Natural killer cell (primary cell): ENCODE data around the gene FOXF1. TPM values are rescaled to one million over a fixed set of nuclear protein-coding genes. Genes with fewer than 3 reads are reported as not detected.

Experiments
- ATAC-seq, 3 donors: fragments of 150-1000 bp in 2 of 3; fragments of 200-7000 bp in 1 of 3; cut with Tn5 transposase; 1 replicate in 1 of 3; 2 replicates in 2 of 3; pipeline ENCODE4 v1.10.0; 2021; ENCODE audit warnings: mild to moderate bottlenecking in 2 of 3, moderate library complexity in 2 of 3
- DNase-seq, 2 donors: peaks; one replicate each; pipeline versions ENCODE4 v3.0.0 to v3.0.0-alpha.2; 2013 to 2021; ENCODE audit warnings: mixed read lengths in 1 of 2
- H3K27ac ChIP-seq: one replicate; pipeline ENCODE4 v1.5.1; 2013; ENCODE audit warnings: mild to moderate bottlenecking, low read length
- H3K27me3 ChIP-seq: one replicate; pipeline ENCODE4 v1.6.1; 2013; ENCODE audit warnings: low read length; ENCODE audit not compliant: control insufficient read depth, insufficient read depth
- H3K36me3 ChIP-seq: one replicate; pipeline ENCODE4 v1.6.1; 2013; ENCODE audit warnings: low read length; ENCODE audit not compliant: control insufficient read depth, insufficient read depth
- H3K4me1 ChIP-seq: one replicate; pipeline ENCODE4 v1.6.1; 2013; ENCODE audit warnings: low read length; ENCODE audit not compliant: control insufficient read depth, insufficient read depth
- H3K4me3 ChIP-seq: one replicate; pipeline ENCODE4 v1.5.1; 2013; ENCODE audit warnings: low read length
- H3K9me3 ChIP-seq: one replicate; pipeline ENCODE4 v1.6.1; 2013; ENCODE audit warnings: low read length; ENCODE audit not compliant: control insufficient read depth, insufficient read depth
- H3K27ac Mint-ChIP-seq, 2 donors: one replicate each; pipeline ENCODE4 v1.8.0; 2022; ENCODE audit warnings: mild to moderate bottlenecking in 2 of 2, mixed read lengths in 2 of 2, moderate library complexity in 1 of 2
- H3K27me3 Mint-ChIP-seq, 2 donors: one replicate each; pipeline ENCODE4 v1.8.0; 2022; ENCODE audit warnings: low read depth in 2 of 2, mixed read lengths in 2 of 2
- H3K36me3 Mint-ChIP-seq: one replicate; pipeline ENCODE4 v1.8.0; 2022; ENCODE audit warnings: mixed read lengths
- H3K4me1 Mint-ChIP-seq, 2 donors: one replicate each; pipeline ENCODE4 v1.8.0; 2022; ENCODE audit warnings: mixed read lengths in 2 of 2
- H3K4me3 Mint-ChIP-seq: one replicate; pipeline ENCODE4 v1.8.0; 2022; ENCODE audit warnings: mild to moderate bottlenecking, moderate library complexity, mixed read lengths
- H3K9me3 Mint-ChIP-seq, 2 donors: one replicate each; pipeline ENCODE4 v1.8.0; 2022; ENCODE audit warnings: mixed read lengths in 2 of 2
- WGBS: methylation state at CpG from one replicate; pipeline ENCODE4 v1.1.7; 2013; ENCODE audit warnings: missing lambda C conversion rate; ENCODE audit not compliant: insufficient coverage; 5-methylcytosine and 5-hydroxymethylcytosine counted together
- intact Hi-C: fragments of 100-400 bp; cut with micrococcal nuclease; formaldehyde crosslinking; loops from one replicate; pipeline ENCODE4 v1.14.2; 2022
- total RNA-seq, 4 donors: library from RNA; stranded (reverse); fragments of 120-200 nt in 1 of 4; gene quantifications; one replicate each; pipeline versions ENCODE4 v1.2.3 to v1.2.4, GENCODE V29; 2013 to 2022
- TF ChIP-seq, protein P1 (sequence below): fragments of 200-600 bp; IDR thresholded peaks from one replicate; pipeline ENCODE4 v1.8.0; 2022; ENCODE audit warnings: antibody characterized with exemption

FOXF1 gene
- total RNA-seq, 3 donors from 2014 or later (not counting 1 experiment from before 2014, with no cell fraction given), result not detected

DNA sequence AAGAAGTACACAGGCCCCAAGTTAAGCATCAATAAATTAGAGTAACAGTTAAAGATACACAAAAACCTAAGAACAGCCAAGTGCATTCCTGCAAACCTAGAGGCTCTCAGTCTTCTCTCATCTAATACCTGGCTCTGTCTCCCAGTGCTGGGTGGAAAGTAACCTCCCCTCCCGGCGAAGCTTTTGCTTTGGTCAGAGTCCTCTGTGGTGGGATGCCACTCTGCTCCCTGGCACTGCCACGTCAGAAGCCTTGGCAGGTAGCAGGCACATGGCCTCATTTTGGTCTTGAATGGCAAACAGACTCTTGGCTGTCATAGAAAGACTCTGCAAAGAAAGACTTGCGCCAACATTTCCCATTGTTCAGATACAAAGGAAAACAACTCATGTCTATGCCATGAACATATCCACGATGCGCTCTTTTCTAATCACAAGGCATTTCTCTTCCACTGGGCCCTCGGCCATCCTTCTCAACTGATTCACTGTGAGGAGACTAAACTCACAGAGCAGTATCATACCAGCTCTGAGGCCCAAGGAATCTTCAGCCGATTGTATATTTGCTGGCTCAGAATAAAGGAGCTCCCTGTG, 23.5 kb downstream of the FOXF1 start:
- no peak overlapping the region for H3K4me3 Mint-ChIP-seq
- no peaks in the 10 kb centered on the region for H3K4me1 Mint-ChIP-seq

DNA sequence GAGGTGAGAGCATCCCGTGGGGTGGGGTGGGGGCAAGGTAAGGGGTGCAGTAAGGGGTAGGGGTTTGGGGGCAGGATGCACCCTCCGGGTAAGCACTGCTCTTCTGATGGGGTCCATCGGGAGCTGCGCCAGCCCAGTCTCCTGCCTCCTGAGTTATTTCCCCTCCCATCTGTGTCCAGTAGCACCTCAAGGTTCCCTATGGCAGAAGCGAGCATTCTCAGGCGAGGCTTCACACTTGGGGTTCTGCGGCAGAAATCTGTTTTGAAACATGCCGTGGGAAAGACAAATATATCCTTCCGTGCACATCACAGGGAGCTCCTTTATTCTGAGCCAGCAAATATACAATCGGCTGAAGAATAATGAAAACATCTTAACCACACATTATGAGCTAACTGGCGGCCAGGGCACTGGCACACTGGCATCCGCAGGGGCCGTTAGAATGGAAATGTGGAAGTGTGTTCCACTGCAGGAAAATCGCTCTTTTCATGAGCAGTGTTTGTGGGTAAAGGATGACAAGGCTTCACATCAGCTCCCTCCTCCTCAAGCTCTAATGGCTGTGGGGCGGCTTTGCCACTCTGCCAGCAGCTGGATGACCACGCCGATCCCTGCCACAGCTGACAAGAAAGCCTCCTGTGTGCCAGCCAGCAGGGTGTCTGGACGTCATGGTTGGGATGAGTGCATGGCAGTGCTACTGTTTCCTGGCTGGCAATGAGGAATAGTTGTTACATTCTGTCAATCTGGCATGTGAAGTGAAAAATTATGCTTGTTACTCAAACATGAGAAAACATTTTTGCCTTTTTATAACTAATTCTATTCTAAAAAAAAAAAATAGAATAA, 24.7 kb downstream of the FOXF1 start:
- no peak overlapping the region for H3K4me3 ChIP-seq
- H3K27me3 Mint-ChIP-seq, result no peaks in the 10 kb centered on the region
- no peaks in the 10 kb centered on the region for H3K4me1 Mint-ChIP-seq
- H3K36me3 ChIP-seq, result peaks cover 25% of the 10 kb centered on the region
- H3K27ac Mint-ChIP-seq, result no peak overlapping the region
- 91% methylated on average over 13 of the region's 18 CpGs for WGBS
- no peaks in the 10 kb centered on the region for H3K9me3 ChIP-seq
- H3K27ac ChIP-seq, result no peak overlapping the region
- DNase-seq, result no peak
- intact Hi-C loops, result no loop called here
- H3K27me3 ChIP-seq, result no peaks in the 10 kb centered on the region
- no peaks in the 10 kb centered on the region for H3K36me3 Mint-ChIP-seq
- TF ChIP-seq, protein P1, sequence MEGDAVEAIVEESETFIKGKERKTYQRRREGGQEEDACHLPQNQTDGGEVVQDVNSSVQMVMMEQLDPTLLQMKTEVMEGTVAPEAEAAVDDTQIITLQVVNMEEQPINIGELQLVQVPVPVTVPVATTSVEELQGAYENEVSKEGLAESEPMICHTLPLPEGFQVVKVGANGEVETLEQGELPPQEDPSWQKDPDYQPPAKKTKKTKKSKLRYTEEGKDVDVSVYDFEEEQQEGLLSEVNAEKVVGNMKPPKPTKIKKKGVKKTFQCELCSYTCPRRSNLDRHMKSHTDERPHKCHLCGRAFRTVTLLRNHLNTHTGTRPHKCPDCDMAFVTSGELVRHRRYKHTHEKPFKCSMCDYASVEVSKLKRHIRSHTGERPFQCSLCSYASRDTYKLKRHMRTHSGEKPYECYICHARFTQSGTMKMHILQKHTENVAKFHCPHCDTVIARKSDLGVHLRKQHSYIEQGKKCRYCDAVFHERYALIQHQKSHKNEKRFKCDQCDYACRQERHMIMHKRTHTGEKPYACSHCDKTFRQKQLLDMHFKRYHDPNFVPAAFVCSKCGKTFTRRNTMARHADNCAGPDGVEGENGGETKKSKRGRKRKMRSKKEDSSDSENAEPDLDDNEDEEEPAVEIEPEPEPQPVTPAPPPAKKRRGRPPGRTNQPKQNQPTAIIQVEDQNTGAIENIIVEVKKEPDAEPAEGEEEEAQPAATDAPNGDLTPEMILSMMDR, result no peak
- H3K9me3 Mint-ChIP-seq, result no peaks in the 10 kb centered on the region
- H3K4me3 Mint-ChIP-seq, result no peak overlapping the region
- no peaks in the 10 kb centered on the region for H3K4me1 ChIP-seq
- no peak for ATAC-seq

More for the DNA sequence above, 23.5 kb downstream of the FOXF1 start:
- Mint-ChIP-seq H3K27me3 (no peaks in the 10 kb centered on the region), H3K36me3 (no peaks in the 10 kb centered on the region), H3K27ac (no peak overlapping the region), H3K9me3 (no peaks in the 10 kb centered on the region)
- intact Hi-C loops, result no loop called here
- 95% methylated on average over 8 of the region's 8 CpGs for WGBS
- Histone ChIP-seq H3K27ac (no peak overlapping the region), H3K36me3 (peaks cover 14% of the 10 kb centered on the region), H3K4me1 (no peaks in the 10 kb centered on the region), H3K27me3 (no peaks in the 10 kb centered on the region), H3K4me3 (no peak overlapping the region), H3K9me3 (no peaks in the 10 kb centered on the region)
- TF ChIP-seq, protein P1, result no peak
- ATAC-seq (no peak), DNase-seq (no peak)

DNA sequence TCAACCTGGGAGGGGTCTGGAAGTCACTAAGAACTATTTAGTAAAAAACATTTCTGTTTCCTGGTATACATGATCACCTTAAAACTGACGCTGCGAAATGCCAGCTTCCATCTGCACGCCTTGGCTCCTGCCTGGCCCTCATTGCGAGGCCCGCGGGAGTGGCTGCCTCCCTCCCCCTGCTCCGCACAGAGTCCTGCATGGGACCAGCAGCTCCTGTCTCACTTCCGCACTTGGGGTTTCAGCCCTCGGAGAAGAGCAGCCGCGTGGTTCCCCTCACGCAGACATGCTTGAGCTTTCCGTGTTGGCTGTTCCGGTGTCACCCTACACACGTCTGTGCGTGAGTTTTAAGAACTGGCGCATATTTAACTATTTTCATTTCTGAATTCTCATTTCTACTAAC, 26.3 kb downstream of the FOXF1 start:
- Histone ChIP-seq H3K4me1 (no peaks in the 10 kb centered on the region), H3K4me3 (no peak overlapping the region), H3K9me3 (no peaks in the 10 kb centered on the region), H3K27ac (no peak overlapping the region), H3K27me3 (no peaks in the 10 kb centered on the region), H3K36me3 (peaks cover 37% of the 10 kb centered on the region)
- TF ChIP-seq, protein P1, result no peak
- Mint-ChIP-seq H3K9me3 (no peaks in the 10 kb centered on the region), H3K4me1 (no peaks in the 10 kb centered on the region), H3K36me3 (no peaks in the 10 kb centered on the region), H3K27ac (no peak overlapping the region), H3K4me3 (no peak overlapping the region), H3K27me3 (no peaks in the 10 kb centered on the region)
- no peak for DNase-seq
- no peak for ATAC-seq
- intact Hi-C loops, result no loop called here
- WGBS, result 97% methylated on average over 17 of the region's 17 CpGs
